ENCODE measurements around the gene KBTBD4.

- TF ChIP-seq POLR2AphosphoS5 (IDR thresholded peaks at IDR 0.05; ENCODE audit: low read depth, low read length) (no peak), POLR2A (IDR thresholded peaks at IDR 0.05; ENCODE audit: low read depth, low read length) (no peak)
Observed at GRCh38 chr11:47591764-47592163, 13.0 kb upstream of the KBTBD4 start.

All from GM12892 (cell line).